SK-N-MC (cell line): ENCODE measurements around the gene MIEF1.

Experiments
- EZH2 ChIP-seq: fragments of 200-600 bp; sonication (generic); IDR thresholded peaks from one replicate; pipeline ENCODE4 v1.6.1; 2017; ENCODE audit warnings: antibody characterized with exemption
- FOXP2 ChIP-seq: optimal IDR thresholded peaks from 2 replicates; pipeline ENCODE3; 2011; ENCODE audit warnings: mild to moderate bottlenecking, moderate library complexity; ENCODE audit not compliant: insufficient read depth; ENCODE audit errors: extremely low read length, control extremely low read depth
- POLR2AphosphoS5 ChIP-seq: IDR thresholded peaks from 2 replicates; pipeline ENCODE4 v1.6.1; 2012; ENCODE audit warnings: mild to moderate bottlenecking, low read depth, low read length, borderline replicate concordance

DNA sequence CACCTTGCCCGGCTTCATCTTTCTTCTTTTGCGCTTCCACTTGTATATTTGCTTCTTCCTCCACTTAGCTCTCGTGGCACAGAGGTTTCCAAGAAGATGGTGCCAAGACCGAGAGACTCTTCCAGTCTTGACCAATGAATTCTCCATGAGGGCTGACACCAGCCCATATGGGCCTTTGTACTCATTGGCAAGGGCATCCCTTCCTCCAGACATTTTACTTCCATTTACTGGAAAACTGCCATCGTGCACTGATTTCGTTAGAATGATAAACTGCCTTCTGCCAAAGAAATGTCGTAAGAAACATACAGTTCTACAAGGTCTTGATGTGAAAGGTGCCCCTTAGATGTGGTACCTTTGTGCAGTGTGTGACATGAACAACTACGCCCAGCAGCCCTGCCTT, 4.7 kb upstream of the MIEF1 start:
- TF ChIP-seq POLR2AphosphoS5 (no peak), EZH2 (no peak), FOXP2 (no peak)
